Right forelimb (tissue), 1 donor: ENCODE results near the gene TMEM250.

Experiments
- DNase-seq: peaks from one replicate; pipeline ENCODE4 v3.0.0-alpha.2; 2018

TMEM250 gene

GRCh38 chr9:136131629-136132511 is 13.2 kb upstream of the TMEM250 start:
- DNase-seq: no peak

GRCh38 chr9:136129176-136129575 is 10.5 kb upstream of the TMEM250 start:
- DNase-seq: no peak

DNA sequence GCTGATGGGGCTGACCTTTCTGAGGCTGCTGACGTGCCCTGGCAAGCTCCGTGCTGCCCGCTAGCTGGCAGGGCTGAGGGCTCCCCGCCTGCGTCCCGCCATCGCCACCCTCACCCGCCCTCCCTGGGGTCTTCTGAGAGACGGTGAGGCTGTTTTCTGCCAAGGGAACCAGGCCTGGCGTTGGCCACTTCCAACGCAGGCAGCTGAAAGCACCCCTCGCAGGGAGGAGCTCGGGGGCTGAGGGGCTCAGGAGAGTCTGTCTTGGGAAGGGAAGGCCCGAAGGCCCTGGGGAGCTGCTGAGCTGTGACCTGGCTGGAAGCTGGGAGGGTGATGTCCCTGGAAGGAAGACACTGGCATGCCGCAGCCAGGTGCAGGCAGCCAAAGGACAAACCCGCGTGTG is 9.8 kb upstream of the TMEM250 start:
- DNase-seq: no peak

GRCh38 chr9:136127313-136127712 is 8.6 kb upstream of the TMEM250 start:
- no peak for DNase-seq

GRCh38 chr9:136124976-136125692 is 6.5 kb upstream of the TMEM250 start:
- no peak for DNase-seq

DNA sequence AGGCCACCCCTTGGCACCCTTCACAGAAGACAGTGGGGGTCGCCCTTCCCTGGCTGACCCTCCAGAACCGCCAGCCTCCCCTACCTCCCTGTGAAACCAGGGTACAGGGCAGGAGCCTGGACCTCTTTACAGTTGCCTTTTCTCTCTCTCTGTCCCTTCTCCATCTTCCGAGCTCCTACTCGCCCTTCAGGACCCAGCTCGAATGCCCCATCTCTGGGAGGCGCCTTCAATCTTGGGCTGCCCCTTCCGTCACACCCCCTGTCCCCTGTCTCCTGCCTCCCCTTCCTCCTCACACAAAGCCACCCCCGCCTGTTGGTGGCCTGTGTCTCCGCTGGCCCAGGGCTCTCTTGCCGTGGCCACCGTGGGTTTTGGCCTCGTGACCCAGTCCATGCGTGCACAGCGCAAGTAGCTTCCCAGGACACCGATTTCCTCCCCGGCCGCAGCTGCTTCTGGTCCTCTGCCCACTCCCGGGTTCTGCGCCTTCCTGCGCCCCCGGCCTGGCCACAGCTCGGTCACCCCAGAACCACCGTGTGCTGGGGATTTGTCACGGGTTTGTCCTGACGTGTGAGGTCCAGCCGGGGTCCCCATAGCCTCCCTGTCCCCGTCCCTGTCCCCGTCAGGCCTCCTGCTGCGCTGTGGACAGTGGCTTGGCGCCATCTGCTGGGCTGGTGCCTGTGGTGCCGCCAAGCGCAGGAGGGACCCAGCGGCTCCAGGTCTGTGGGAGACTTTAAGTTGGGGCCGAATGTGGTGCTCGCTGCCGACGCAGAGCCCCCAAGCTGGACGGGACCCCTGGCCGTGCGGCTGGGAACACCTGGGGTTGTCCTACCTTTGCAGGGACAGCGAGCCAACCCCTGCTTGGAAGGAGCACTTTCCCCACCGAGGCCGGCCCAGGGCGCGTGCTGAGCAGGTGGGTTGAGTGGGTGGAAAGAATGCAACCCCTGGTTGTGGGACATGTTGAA is 4.0 kb upstream of the TMEM250 start:
- DNase-seq: peak; percentile 86

GRCh38 chr9:136121801-136122200 is 3.1 kb upstream of the TMEM250 start:
- no peak for DNase-seq

- DNase-seq: no peak
Measured at GRCh38 chr9:136120438-136120844, 1.8 kb upstream of the TMEM250 start.

DNA sequence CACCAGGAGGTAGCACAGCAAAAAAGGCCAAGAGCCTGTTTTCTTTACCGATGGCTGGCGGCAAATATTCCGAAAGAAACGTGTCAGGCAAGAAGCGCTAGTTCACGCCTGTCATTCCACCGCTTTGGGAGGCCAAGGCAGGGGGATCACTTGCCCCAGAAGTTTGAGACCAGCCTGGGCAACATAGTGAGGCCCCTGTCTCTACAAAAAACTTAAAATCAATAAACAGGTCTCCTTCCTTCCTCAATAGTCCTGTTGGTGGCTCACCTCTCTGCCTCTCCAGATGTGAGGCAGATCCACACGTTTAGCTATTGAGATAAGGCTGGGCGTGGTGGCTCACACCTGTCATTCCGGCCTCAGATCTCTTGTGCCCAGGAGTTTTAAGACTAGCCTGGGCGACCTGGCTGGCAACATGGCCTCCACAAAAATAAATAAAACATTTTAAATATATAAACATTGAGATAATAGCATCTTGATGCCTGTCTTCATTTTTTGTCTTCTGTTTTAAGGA is 1.3 kb upstream of the TMEM250 start:
- no peak for DNase-seq

DNA sequence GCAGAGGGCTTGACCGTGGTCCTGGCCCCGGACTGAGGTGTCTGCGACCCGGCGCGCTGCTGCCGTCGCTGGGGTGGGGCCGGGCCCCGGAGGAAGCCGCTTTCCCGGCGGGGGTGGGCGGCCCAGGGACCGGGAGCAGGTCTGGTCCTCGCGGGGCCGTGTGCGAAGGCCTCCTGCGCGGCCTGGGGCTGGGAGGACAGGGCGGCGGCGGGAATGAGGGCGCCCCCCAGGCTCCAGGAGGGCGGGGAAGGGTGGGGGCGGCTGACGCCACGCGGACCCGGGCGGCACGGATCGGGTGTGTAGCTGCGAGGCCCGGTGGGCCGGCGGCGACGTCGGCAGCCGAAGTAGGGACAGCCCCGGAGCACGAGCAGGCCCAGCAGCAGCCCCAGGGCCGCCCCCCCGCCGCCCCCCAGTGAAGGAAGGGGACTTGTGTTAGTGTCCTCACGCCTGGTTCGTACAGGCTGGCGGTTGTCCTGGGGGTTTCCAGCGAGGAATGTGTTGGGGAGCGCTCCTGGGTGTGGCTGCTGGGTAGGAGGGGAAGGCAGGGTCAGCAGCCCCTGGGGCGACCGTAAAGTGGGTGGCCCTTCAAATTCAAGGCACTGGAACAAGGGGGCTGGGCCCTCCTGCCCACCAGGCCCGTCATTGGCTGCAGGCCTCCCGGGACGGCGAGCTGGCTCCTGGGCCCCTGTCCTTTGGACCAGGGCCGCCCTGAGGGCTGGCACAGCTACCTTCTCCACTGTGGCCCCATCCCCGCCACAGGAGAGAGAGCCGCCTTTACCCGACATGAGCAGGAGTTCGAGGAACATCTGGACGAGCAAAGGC is 597 bp upstream of the TMEM250 start:
- DNase-seq: peak; percentile 74

DNA sequence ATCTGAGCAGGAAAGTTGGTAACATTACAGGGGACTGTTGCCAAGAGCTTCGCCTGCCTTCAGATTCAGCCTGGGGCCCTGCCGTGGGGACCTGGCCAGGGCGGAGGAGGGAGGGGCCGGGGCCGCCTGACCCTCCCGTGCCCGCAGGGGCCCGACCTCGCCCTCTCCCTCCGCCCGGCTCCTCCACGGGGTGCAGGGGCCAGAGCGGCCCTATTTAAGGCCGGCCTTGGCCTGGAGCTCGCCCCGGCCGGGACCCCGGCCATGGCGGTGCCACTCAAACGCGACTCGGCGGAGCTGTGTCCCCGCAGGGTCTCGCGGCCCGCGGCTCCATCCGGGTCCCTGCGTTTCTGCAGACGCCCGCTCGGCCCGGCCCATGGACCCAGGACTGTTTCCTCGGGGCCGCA is 757 bp downstream of the TMEM250 start:
- DNase-seq: peak; percentile 67

DNA sequence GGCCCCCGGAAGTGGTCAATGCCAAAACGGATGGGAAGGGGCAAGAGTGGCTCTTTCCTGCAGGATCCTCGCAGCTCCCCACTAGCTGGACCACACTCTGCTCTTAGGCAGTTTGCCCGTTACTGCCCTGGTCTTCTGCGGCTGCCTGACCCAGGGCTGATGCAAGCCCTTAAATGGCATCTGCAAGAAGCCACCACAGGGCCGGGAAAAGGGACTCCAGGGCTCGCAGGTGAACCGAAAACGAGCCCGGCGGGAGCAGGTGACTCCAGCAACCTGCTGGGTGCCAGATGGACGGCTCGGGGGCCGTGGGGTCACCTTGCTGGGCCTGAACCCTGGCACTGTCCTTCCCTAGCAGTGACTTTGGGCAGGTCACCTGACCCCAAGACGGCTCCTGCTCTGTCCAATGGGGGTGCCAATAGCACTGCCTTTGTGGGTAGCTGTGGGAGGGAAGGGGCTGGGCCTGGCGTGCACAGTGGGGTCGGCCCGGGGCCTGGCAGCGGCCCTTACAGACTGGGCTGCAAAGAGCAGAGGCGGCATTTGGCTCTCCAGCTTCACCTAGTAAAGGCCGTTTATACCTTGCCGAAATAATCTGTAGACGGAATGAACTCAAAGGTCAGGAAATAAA is 1.3 kb downstream of the TMEM250 start:
- no peak for DNase-seq

- DNase-seq: no peak
Measured at GRCh38 chr9:136116360-136117098, 2.1 kb downstream of the TMEM250 start.

GRCh38 chr9:136115641-136116359 is 2.9 kb downstream of the TMEM250 start:
- DNase-seq: no peak

GRCh38 chr9:136115206-136115605 is 3.5 kb downstream of the TMEM250 start:
- DNase-seq: no peak

- DNase-seq: no peak
Measured at GRCh38 chr9:136114610-136115009, 4.1 kb downstream of the TMEM250 start.

GRCh38 chr9:136112541-136112940 is 6.1 kb downstream of the TMEM250 start:
- no peak for DNase-seq

DNA sequence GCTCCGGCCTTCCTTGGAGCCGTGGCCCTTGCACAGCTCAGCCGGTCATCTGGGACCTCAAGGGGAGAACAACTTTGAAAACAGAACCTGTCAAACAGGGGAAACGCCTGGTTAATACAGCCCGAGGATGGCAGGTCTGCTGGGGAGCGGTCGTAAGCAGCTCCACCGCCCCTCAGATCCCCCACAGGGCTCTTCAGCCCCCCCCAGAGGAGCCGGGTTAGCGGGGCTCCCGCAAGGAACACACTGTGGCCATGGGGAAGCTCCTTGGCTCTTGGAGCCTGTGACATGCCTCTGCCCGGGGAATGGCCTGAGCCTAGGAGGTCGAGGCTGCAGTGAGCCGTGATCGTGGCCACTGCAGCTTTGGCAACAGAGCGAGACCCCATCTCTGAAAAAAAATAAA is 6.8 kb downstream of the TMEM250 start:
- DNase-seq: no peak

DNA sequence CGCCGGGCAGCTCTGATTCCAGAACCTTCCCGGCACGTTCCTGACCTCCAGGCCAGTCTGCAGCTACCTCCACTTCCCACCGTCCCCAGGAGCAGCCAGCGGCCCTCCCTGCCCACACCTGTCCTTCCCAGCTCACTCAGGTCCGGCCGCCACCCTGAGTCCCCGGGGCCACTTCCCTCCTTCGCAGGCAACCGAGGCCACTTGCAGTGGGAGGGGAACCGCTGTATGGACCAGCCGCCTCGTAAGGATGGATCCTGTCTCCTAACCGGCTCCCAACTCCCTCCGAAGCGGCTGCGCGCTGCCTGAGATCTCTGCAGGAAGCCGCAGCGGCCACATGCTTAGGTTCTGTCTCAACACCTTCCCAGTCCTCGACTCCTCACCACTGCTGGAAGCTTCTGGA is 7.5 kb downstream of the TMEM250 start:
- no peak for DNase-seq
